ENCODE results near the gene THSD1.
"Not testable (repeated sequence)": the region's sequence is repeated elsewhere in the genome, so short reads cannot be mapped to it uniquely, and the experiment has no call there.

THSD1 gene

DNA sequence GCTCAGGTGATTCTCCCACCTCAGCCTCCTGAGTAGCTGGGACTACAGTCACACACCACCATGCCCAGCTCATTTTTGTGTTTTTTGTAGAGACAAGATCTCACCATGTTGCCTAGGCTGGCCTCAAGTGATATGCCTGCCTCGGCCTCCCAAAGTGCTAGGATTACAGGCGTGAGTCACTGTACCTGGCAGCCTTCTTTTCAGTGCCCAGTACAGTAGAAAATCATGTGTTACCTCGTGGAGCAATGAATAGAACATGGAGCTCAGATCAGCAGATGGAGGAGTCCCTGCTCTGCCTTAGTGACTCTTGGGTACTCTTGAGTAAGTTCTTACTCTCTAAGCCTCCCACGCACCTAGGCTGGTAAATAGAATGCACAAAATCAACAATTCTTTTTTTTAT, 44.7 kb downstream of the THSD1 start:
- DNase-seq = no peak

DNA sequence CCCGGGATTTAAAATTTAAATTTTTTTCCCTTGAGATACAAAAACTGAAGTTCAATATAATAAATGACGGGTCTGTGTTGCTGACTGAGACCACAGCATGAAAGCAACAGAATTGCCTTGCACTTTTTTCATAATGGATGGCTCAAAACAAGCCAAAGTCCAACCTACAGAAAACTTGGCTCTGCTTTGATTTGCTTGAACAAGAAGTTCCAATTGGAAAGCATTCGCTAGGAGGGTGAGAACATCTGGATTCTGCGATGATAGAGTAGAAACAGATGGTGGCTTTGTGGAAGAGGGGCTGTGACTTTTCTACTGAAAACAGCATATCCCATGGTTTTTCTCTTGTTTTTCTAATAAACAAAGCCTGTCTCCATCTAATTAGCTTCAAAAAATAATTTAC, 46.4 kb downstream of the THSD1 start:
- no peak for DNase-seq

DNA sequence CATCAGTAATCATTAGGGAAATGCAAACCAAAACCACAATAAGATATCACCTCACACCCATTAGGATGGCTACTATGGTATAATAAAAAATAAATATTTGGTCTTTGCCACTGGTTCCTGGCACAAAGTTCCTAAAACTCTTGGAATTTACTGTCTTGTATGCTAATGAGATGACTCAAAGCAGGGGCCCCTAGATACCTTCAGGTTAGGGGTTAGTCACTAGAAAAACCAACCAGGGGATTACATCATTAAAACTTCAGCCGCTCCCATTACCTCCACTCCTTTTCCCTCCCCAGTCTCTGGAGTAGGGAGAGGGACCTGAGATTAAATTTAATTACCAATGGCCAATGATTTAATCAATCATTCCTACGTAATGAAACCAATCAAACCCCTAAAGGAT, 49.6 kb downstream of the THSD1 start:
- no peak for DNase-seq

DNA sequence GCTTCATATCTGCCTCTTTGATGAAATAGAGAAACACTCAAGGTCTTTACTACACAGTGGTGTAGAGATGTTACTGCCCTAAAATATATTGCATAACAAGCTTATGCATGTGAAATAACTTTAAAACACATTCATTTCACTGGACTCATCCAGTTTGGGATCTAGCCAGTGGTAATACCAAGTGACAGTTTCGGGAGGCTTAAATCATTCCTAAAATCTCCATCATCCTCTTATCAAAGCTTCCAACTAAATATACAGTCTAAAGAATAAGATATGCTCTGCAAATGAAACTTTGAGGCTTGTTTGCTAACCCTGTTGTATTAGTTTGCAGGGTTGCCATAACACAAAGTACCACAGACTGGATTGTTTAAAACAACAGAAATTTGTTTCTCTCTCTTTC, 52.8 kb downstream of the THSD1 start:
- DNase-seq = no peak

DNA sequence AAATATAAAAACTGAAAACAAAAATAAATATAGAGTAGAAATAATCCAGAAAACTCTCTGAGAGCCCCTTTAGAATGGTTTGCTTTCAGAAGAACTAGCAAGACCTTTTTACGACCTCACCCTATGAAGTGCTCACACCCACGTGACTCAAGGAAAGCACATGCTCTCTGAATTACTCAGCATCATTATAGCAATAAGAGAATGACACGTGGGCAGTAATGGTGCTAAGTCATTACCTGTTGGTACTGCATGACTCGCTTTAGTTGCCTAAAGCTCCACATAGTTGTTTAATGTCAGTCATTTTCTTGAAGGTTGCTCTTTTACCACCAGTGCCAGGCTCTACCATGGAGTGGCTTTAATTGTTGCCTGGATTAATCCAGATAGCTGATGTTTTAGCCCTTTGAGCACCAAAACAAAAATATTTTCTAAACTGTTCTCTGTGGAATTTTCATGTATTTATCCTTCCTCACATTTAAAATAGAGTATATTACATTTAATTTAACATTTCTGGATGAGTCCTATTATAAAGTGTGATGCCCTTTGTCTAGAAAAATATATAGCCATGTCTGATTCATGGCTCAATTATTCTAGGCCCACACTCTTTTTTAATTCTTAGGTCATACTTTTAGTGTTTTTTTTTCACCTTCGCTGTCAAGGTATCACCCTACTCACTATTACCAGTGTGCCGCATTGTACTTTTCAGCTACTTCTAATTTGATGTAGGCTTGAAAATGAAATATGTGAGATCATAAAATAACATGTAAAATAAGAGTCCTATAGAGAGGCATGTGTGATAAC, 56.8 kb downstream of the THSD1 start:
- DNase-seq = no peak

DNA sequence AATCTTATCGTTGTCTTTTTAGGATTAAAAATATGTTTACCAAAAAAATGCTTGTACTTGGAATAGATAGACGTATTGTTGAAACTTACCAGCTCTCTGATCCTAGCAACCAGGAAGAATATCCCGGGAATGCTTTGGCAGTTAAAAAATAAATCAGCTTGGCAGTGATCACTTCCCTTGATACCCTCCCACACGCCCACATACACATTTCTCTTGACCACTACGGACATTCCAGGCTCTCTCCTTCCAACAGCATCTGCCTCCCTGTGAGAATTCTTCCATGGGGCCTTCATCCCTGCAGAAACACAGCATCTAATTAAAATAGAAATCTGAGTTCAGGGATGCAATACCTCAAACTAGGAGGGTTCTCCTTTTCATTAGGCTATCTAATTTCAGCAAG, 57.9 kb downstream of the THSD1 start:
- no peak for DNase-seq

DNA sequence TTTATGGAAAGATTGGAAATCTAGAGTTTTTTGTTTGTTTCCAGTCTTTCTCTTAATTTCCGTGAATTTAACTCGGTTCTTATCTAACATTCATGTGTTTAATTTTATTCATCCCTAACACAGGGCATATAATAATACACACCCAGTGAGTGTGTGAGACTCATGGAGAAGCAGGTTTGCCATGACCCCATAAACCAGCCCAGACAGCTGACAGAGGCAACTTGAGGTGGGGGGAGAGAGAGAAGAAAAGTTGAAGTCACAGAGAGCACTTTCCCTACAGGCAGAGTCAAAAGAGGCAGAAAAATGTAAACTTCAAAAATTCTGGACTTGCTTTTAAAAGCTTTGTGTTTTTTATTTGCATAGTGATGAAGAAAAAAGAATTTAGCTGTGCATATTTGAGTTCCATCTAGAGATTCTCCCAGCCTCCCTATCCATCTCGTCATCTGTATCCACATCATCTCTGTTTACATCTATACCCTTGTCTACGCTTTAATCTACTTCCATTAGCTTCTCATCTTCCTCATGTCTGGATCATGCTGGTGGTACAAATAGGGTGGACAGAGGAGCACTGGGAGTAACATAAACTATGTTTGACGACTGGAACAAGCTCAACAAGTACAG, 60.2 kb downstream of the THSD1 start:
- DNase-seq = no peak

DNA sequence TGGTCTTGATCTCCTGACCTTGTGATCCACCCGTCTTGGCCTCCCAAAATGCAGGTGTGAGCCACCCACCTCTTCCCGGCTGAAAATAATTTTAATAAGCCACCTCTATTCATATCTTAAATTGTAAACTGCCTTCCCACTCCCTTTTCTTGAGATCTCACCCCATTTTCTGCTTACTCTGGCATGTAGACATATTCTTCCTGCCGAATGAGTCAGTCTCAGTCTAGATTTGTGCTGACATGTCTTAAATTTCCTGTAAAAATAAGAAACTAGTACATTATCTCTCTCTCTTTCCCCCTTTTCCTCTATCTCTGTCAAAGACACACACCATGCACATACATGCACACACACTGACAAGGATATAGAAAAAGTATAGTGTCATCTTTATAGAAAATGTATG, 60.9 kb downstream of the THSD1 start:
- no peak for DNase-seq

DNA sequence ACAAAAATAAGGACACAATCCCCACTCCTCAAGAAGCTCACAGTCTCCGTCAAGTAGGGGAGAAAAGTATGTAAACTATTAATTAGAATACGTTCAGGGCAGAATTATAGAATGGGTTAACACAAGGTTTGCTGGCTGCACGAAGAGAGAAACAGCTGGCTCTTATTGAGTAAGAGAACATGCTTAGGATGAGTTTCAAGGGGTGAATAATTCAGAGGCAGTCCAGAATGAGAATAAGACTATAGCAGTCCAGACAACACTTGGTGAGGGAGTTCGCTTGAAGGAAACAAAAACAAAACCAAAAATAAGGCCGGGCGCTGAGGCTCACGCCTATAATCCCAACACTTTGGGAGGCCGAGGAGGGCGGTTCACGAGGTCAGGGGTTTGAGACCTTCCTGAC, 61.9 kb downstream of the THSD1 start:
- no peak for DNase-seq

DNA sequence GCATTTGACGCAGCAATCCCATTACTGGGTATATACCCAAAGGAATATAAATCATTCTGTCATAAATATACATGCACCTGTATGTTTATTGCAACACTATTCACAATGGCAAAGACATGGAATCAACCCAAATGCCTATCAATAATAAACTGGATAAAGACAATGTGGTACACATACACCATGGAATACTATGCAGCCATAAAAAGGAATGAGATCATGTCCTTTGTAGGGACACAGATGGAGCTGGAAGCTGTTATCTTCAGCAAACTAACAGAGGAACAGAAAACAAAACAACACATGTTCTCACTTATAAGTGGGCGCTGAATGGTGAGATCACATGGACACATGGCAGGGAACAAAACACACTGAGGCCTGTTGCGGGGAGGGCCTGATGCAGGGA, 63.8 kb downstream of the THSD1 start:
- not testable (repeated sequence) for DNase-seq

DNA sequence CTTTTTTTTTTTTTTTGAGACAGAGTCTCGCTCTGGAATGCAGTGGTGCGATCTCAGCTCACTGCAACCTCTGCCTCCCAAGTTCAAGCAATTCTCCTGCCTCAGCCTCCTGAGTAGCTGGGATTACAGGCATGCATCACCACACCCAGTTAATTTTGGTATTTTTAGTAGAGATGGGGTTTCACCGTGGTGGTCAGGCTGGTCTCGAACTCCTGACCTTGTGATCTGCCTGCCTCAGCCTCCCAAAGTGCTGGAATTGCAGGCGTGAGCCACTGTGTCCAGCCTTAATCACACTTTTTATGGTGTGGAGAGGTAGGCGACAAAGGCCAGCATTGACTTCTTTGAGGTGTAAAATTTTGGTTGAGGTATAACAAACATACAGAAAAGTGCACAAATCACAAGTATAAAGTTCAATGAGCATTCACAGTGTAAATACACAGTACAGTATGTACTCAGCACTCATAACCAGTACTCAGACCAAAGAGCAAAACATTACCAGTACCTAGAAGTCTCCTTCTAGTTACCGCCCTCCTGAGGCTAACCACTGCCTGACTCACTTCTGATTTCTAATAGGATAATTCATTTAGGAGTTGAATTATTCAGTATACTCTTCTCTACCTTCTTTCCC, 68.0 kb downstream of the THSD1 start:
- not testable (repeated sequence) for DNase-seq

DNA sequence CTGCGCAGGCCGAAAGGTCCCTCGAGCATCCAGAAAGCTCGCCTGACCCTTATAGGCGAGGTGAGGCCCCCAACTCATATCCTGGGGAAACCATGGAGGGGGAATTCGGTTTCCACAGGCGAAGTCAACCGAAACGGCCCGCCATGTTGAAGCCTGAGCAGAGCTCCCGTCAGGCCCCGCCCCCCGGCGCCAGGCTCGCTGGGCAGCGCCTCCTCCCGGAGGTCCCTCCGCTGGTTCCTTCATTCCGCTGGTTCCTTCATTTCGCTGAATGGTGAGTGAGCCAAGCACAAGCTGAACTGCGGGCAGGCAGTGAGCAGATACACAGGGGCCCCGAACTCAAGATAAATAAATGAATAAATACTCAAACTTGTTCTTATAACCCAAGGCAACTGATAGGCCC, 71.9 kb downstream of the THSD1 start:
- not testable (repeated sequence) for DNase-seq

DNA sequence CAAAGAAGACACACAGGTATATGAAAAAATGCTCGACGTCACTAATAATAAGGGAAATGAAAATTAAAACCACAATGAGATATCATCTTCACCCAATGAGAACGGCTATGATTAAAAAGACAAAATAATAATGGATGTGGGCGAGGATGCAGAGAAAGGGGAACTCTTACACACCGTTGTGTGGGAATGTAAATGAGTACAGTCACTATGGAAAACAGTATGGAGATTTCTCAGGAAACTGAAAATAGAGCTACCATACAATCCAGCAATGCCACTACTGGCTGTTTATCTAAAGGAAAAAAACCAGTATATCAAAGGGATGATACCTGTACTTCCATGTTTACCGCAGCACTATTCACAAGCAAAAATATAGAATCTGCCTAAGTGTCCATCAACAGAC, 74.1 kb downstream of the THSD1 start:
- DNase-seq = not testable (repeated sequence)
